A549 (cell line): ENCODE measurements around the gene ISL1. TPM values are rescaled to one million over a fixed set of nuclear protein-coding genes. Genes with fewer than 3 reads are reported as not detected.

Experiments used
- ATAC-seq, 2 experiments: fragments of 200-7000 bp in 1 of 2; fragments of >200 bp in 1 of 2; cut with Nextera tagmentation in 1 of 2; cut with Tn5 transposase in 1 of 2; 3 replicates each; pipeline versions ENCODE4 v1.8.0 to v1.9.1; 2018 to 2020; ENCODE audit warnings: mild to moderate bottlenecking in 1 of 2, moderate library complexity in 1 of 2
- CTCF ChIA-PET: fragments of 300-600 bp; sonication (Branson Sonifier 250); formaldehyde crosslinking; extraction: SDS; loops from one replicate; lab custom pipeline; 2021; ENCODE audit warnings: antibody characterized with exemption, inconsistent platforms; lab: Yijun Ruan, JAX
- POLR2A ChIA-PET: fragments of 350-600 bp; formaldehyde crosslinking; extraction: SDS; loops from one replicate; lab custom pipeline; 2021; ENCODE audit warnings: antibody characterized with exemption, inconsistent platforms; lab: Yijun Ruan, JAX
- DNase-seq, 2 experiments: peaks; one replicate each; pipeline versions ENCODE4 v3.0.0 to v3.0.0-alpha.2; 2011 to 2016; ENCODE audit warnings: low read depth in 1 of 2, low spot score in 1 of 2
- FAIRE-seq: peaks from 2 replicates; lab custom pipeline; 2011; peaks lifted over from hg19 to GRCh38; lab: Jason Lieb, UNC
- H3K27ac ChIP-seq, 2 experiments: fragments of >200 bp; sonication (Bioruptor Twin); formaldehyde crosslinking; 3 replicates each; pipeline ENCODE4 v1.5.1; 2016 to 2017
- H3K4me1 ChIP-seq: fragments of >200 bp; sonication (Bioruptor Twin); formaldehyde crosslinking; 3 replicates; pipeline ENCODE4 v1.6.1; 2016
- H3K4me2 ChIP-seq: fragments of >200 bp; sonication (Bioruptor Twin); formaldehyde crosslinking; 3 replicates; pipeline ENCODE4 v1.6.1; 2016
- H3K4me3 ChIP-seq: fragments of >200 bp; sonication (Bioruptor Twin); formaldehyde crosslinking; 3 replicates; pipeline ENCODE4 v1.5.1; 2016
- H3K9me3 ChIP-seq: fragments of >200 bp; sonication (Bioruptor Twin); formaldehyde crosslinking; 3 replicates; pipeline ENCODE4 v1.6.1; 2016
- BHLHE40 ChIP-seq: IDR thresholded peaks from 2 replicates; pipeline ENCODE4 v1.6.1; 2012; ENCODE audit warnings: low read depth, low read length, inconsistent platforms
- CBX2 ChIP-seq: fragments of 200-600 bp; sonication (generic); IDR thresholded peaks from 2 replicates; pipeline ENCODE4 v1.6.1; 2016; ENCODE audit warnings: low read depth, mild to moderate bottlenecking, borderline replicate concordance
- CBX8 ChIP-seq: fragments of 200-600 bp; sonication (generic); IDR thresholded peaks from 2 replicates; pipeline ENCODE4 v1.6.1; 2016
- CHD2 ChIP-seq: fragments of 150-350 bp; IDR thresholded peaks from 2 replicates; pipeline ENCODE4 v1.6.1; 2014; ENCODE audit warnings: low read length; ENCODE audit not compliant: partially characterized antibody
- ESRRA ChIP-seq: fragments of 150-350 bp; IDR thresholded peaks from 2 replicates; pipeline ENCODE4 v1.6.1; 2014; ENCODE audit warnings: mild to moderate bottlenecking, low read length, borderline replicate concordance
- FOSL2 ChIP-seq, 2 experiments: fragments of 450-650 bp in 1 of 2; fragments of >200 bp in 1 of 2; sonication (Bioruptor Twin) in 1 of 2; formaldehyde crosslinking; IDR thresholded peaks; 2 replicates each; pipeline versions ENCODE4 v1.5.0 to v1.6.1; 2016 to 2020; ENCODE audit warnings: mild to moderate bottlenecking in 1 of 2, moderate library complexity in 1 of 2
- HES2 ChIP-seq: fragments of >200 bp; sonication (Bioruptor Twin); formaldehyde crosslinking; IDR thresholded peaks from 2 replicates; pipeline ENCODE4 v1.6.1; 2016
- HEYL ChIP-seq: fragments of 250-450 bp; sonication (Bioruptor Pico); IDR thresholded peaks from 2 replicates; pipeline ENCODE4 v1.8.0; 2021; ENCODE audit warnings: mild to moderate bottlenecking, moderate library complexity
- HOXB13 ChIP-seq: fragments of 250-450 bp; sonication (Bioruptor Pico); IDR thresholded peaks from 2 replicates; pipeline ENCODE4 v1.5.0; 2020; ENCODE audit warnings: low read depth, mild to moderate bottlenecking, moderate library complexity
- JUN ChIP-seq, 2 experiments: fragments of >200 bp; sonication (Bioruptor Twin); formaldehyde crosslinking; IDR thresholded peaks; 2 replicates in 1 of 2; 3 replicates in 1 of 2; pipeline ENCODE4 v1.6.1; 2016 to 2017
- KDM1A ChIP-seq: fragments of 200-600 bp; sonication (generic); IDR thresholded peaks from 2 replicates; pipeline ENCODE4 v1.6.1; 2016; ENCODE audit warnings: low read depth, mild to moderate bottlenecking
- MAZ ChIP-seq: fragments of 150-350 bp; IDR thresholded peaks from 2 replicates; pipeline ENCODE4 v1.6.1; 2014; ENCODE audit warnings: antibody characterized with exemption, low read depth, low read length, borderline replicate concordance
- MYC ChIP-seq: IDR thresholded peaks from 2 replicates; pipeline ENCODE4 v1.6.1; 2012; ENCODE audit warnings: mild to moderate bottlenecking, inconsistent platforms, low read length, improper control_type of control experiment, borderline replicate concordance
- NFE2L2 ChIP-seq: fragments of 150-350 bp; conservative IDR thresholded peaks from 2 replicates; pipeline ENCODE4 v1.6.1; 2014; ENCODE audit warnings: low read length
- RCOR1 ChIP-seq: fragments of 150-350 bp; IDR thresholded peaks from 2 replicates; pipeline ENCODE4 v1.6.1; 2014; ENCODE audit warnings: antibody characterized with exemption, low read length, low read depth
- REST ChIP-seq: fragments of 200-600 bp; sonication (generic); IDR thresholded peaks from 2 replicates; pipeline ENCODE4 v1.6.1; 2016; ENCODE audit warnings: antibody characterized with exemption, mild to moderate bottlenecking, moderate library complexity
- RFX5 ChIP-seq: fragments of 450-650 bp; IDR thresholded peaks from 2 replicates; pipeline ENCODE4 v1.7.1; 2014; ENCODE audit warnings: antibody characterized with exemption, mild to moderate bottlenecking, moderate library complexity
- RNF2 ChIP-seq: fragments of 200-600 bp; sonication (generic); IDR thresholded peaks from 2 replicates; pipeline ENCODE4 v1.6.1; 2016; ENCODE audit warnings: low read depth, mild to moderate bottlenecking, antibody characterized with exemption, moderate library complexity, borderline replicate concordance
- TFCP2L1 ChIP-seq: fragments of 250-450 bp; sonication (Bioruptor Pico); IDR thresholded peaks from 2 replicates; pipeline ENCODE4 v1.5.0; 2021; ENCODE audit warnings: mild to moderate bottlenecking
- ZC3H11A ChIP-seq: fragments of 450-650 bp; IDR thresholded peaks from 2 replicates; pipeline ENCODE4 v1.6.1; 2014; ENCODE audit warnings: antibody characterized with exemption, mild to moderate bottlenecking
- ZFP36 ChIP-seq: fragments of 450-650 bp; IDR thresholded peaks from 2 replicates; pipeline ENCODE4 v1.6.1; 2014; ENCODE audit warnings: borderline replicate concordance; ENCODE audit not compliant: partially characterized antibody
- ZNF302 ChIP-seq: fragments of 250-450 bp; sonication (Bioruptor Pico); IDR thresholded peaks from 2 replicates; pipeline ENCODE4 v1.9.0; 2021; ENCODE audit warnings: inconsistent platforms, mild to moderate bottlenecking, moderate library complexity
- ZSCAN20 ChIP-seq: fragments of 250-450 bp; sonication (Bioruptor Pico); IDR thresholded peaks from 2 replicates; pipeline ENCODE4 v1.8.0; 2022; ENCODE audit warnings: mild to moderate bottlenecking, moderate library complexity
- WGBS: methylation state at CpG from one replicate; pipeline ENCODE4 v1.1.6; 2017; ENCODE audit errors: missing lambda C conversion rate; 5-methylcytosine and 5-hydroxymethylcytosine counted together
- polyA plus RNA-seq, 4 experiments: library from polyadenylated mRNA; depleted of rRNA in 3 of 4; stranded (reverse); fragments of >200 nt; fragmentation: RNase III in 1 of 4; extraction: RNeasy Plus Mini Kit Qiagen cat#74134 plus additional on column Dnase treatment in 1 of 4; gene quantifications; 2 replicates in 3 of 4; 3 replicates in 1 of 4; pipeline ENCODE4 v1.2.3, GENCODE V29; 2011 to 2017
- TF ChIP-seq, protein P1 (sequence below): IDR thresholded peaks from 2 replicates; pipeline ENCODE4 v1.6.1; 2012
- TF ChIP-seq, protein P2 (sequence below): IDR thresholded peaks from 2 replicates; pipeline ENCODE4 v1.6.1; 2012; ENCODE audit warnings: low read depth, borderline replicate concordance
- TF ChIP-seq, protein P3 (sequence below): fragments of 150-350 bp; IDR thresholded peaks from 2 replicates; pipeline ENCODE4 v1.6.1; 2014; ENCODE audit warnings: low read depth, mild to moderate bottlenecking, low read length

Gene ISL1
- polyA plus RNA-seq, 2 of the 4 experiments (the other 2 are of a cell fraction): not detected

DNA sequence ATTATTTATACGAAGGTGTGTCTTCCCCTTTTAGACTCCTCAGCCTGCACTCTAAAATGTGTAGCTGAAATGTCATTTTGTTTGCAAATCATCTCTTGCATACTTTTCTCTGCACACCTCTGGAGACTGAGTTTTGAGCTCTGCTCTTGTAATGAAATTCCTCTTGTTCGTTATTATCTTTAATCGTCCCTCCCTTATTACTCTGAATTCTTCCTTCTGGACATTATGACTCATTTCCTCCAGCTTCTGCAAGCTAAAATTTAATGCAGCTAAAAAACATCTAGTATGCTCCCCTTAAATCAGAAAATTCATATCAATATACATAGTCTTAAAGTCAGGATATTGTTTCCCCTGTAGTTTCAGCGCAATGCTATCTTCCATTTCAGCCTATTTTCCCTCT, 13.5 kb downstream of the ISL1 start (continued):
- TF ChIP-seq REST: no peak
- no peak for TF ChIP-seq HES2
- TF ChIP-seq JUN (IDR thresholded peaks at IDR 0.05): no peak

DNA sequence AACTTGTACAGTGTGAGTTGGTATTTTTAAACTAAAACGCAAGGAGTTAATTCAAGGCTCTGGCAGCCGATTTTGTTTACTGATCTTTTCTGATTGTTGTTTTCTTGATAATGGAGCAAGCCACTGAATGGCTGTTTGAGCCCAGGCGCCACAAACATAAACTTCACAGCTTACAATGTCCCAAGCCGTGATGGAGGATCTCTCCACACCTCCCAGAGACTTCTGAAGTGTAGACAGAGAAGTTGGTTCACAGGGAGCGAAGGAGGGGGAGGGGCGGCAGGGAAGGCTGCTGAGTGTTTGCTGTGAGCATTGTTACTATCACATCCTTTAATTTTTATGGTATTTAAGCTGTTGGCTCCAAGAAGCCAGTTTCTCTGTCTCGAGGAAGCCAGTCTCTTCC, 14.7 kb downstream of the ISL1 start:
- no peak overlapping the region for H3K27ac ChIP-seq
- ChIA-PET POLR2A (no interaction called here), CTCF (no interaction called here)
- WGBS: 2% methylated on average over 7 of the region's 7 CpGs
- FAIRE-seq (no peak), ATAC-seq (no peak), DNase-seq (no peak)
- no peak for TF ChIP-seq HEYL
- TF ChIP-seq, protein P1, sequence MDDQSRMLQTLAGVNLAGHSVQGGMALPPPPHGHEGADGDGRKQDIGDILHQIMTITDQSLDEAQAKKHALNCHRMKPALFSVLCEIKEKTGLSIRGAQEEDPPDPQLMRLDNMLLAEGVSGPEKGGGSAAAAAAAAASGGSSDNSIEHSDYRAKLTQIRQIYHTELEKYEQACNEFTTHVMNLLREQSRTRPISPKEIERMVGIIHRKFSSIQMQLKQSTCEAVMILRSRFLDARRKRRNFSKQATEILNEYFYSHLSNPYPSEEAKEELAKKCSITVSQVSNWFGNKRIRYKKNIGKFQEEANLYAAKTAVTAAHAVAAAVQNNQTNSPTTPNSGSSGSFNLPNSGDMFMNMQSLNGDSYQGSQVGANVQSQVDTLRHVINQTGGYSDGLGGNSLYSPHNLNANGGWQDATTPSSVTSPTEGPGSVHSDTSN: no peak
- no peak for TF ChIP-seq CBX2
- TF ChIP-seq, protein P2, sequence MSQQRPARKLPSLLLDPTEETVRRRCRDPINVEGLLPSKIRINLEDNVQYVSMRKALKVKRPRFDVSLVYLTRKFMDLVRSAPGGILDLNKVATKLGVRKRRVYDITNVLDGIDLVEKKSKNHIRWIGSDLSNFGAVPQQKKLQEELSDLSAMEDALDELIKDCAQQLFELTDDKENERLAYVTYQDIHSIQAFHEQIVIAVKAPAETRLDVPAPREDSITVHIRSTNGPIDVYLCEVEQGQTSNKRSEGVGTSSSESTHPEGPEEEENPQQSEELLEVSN: no peak
- no peak for TF ChIP-seq ESRRA
- TF ChIP-seq MAZ: no peak
- no peak for TF ChIP-seq ZFP36
- no peak for TF ChIP-seq RNF2
- no peak for TF ChIP-seq MYC
- no peak for TF ChIP-seq RCOR1
- TF ChIP-seq KDM1A: no peak
- no peak for TF ChIP-seq RFX5
- TF ChIP-seq HOXB13: no peak
- TF ChIP-seq NFE2L2: no peak
- no peak for TF ChIP-seq BHLHE40
- no peaks in the 10 kb centered on the region for H3K9me3 ChIP-seq
- H3K4me2 ChIP-seq: no peak overlapping the region
- no peaks in the 10 kb centered on the region for H3K4me1 ChIP-seq
- H3K4me3 ChIP-seq: no peak overlapping the region

DNA sequence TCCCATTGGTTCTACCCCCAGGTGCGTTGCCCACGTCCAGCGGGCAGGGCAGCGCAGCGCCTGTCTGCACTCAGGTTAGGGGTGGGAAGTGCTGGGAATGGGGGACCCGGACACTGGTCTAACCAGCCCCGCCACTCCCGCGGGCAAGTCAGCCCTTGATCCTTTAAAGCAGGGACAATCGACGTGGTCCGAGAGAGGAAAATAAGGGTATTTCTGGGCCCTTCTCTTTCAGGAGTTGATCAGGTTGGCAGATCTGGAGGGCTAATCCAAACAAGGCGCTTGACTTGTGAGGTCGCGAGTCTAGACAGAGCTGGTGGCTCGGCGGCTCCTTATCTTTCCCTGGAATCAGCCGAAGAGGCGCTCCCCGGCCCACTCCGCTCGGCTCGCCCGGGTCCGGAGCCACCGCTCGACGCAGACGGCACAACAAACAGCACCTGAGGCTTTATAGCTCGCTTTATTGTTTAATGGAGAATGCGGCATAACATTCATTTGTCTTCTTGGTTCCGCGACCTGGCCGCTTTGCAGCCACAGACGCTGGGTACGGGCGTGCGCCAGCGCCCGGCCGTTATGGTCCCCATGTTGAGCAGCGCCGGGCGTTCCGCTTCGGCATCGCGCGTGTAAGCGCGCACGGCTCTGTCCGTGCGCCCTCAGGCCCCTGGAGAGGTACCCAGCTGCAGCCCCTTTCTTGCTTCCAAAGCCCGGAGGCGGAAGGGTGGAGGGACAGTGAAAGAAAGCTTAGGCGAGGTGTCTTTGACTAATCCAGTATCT, 15.8 kb downstream of the ISL1 start:
- H3K4me2 ChIP-seq: no peak overlapping the region
- FAIRE-seq: no peak
- TF ChIP-seq, protein P2: no peak
- no peak for TF ChIP-seq CHD2
- no peak for TF ChIP-seq FOSL2 (IDR thresholded peaks at IDR 0.05)
- no peak for TF ChIP-seq FOSL2 (CRISPR knock-in tag; IDR thresholded peaks at IDR 0.05)
- TF ChIP-seq NFE2L2: no peak
- no peak for TF ChIP-seq CBX8
- no peak for TF ChIP-seq ZNF302
- TF ChIP-seq HEYL: no peak
- TF ChIP-seq ZSCAN20 (CRISPR knock-in tag): no peak
- no peak for TF ChIP-seq ZC3H11A
- no peak for TF ChIP-seq KDM1A
- no peak for TF ChIP-seq TFCP2L1 (CRISPR knock-in tag)
- TF ChIP-seq, protein P3, sequence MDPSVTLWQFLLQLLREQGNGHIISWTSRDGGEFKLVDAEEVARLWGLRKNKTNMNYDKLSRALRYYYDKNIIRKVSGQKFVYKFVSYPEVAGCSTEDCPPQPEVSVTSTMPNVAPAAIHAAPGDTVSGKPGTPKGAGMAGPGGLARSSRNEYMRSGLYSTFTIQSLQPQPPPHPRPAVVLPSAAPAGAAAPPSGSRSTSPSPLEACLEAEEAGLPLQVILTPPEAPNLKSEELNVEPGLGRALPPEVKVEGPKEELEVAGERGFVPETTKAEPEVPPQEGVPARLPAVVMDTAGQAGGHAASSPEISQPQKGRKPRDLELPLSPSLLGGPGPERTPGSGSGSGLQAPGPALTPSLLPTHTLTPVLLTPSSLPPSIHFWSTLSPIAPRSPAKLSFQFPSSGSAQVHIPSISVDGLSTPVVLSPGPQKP: no peak

More for the DNA sequence above, 15.8 kb downstream of the ISL1 start:
- 32% methylated on average over 54 of the region's 57 CpGs for WGBS
- Histone ChIP-seq H3K27ac (no peak overlapping the region), H3K4me3 (no peak overlapping the region), H3K9me3 (no peaks in the 10 kb centered on the region), H3K4me1 (no peaks in the 10 kb centered on the region)
- ChIA-PET POLR2A (no interaction called here), CTCF (no interaction called here)
- ATAC-seq: no peak
- DNase-seq: no peak
